Mesendoderm (in vitro differentiated cells): ENCODE data around the gene TIGIT.
"Not testable (repeated sequence)": the region's sequence is repeated elsewhere in the genome, so short reads cannot be mapped to it uniquely, and the experiment has no call there.

Source experiments
- DNase-seq: peaks from one replicate; pipeline ENCODE4 v3.0.0; 2013
- H2AK5ac ChIP-seq: 2 replicates; pipeline ENCODE4 v1.6.1; 2013; ENCODE audit warnings: low read length, inconsistent platforms
- H2BK120ac ChIP-seq: 2 replicates; pipeline ENCODE4 v1.6.1; 2013; ENCODE audit warnings: low read depth, mild to moderate bottlenecking, low read length, moderate library complexity, mixed read lengths
- H2BK15ac ChIP-seq: replicated peaks from 2 replicates; pipeline ENCODE4 v1.6.1; 2013; ENCODE audit warnings: low read depth, mild to moderate bottlenecking, moderate library complexity
- H2BK5ac ChIP-seq: 2 replicates; pipeline ENCODE4 v1.6.1; 2013; ENCODE audit warnings: low read length, inconsistent platforms
- H3K18ac ChIP-seq: 2 replicates; pipeline ENCODE4 v1.6.1; 2013; ENCODE audit warnings: mild to moderate bottlenecking, low read length, mixed read lengths
- H3K23ac ChIP-seq: one replicate; pipeline ENCODE4 v1.6.1; 2013; ENCODE audit warnings: low read length
- H3K27ac ChIP-seq: 2 replicates; pipeline ENCODE4 v1.5.1; 2013; ENCODE audit warnings: low read depth, mild to moderate bottlenecking, inconsistent platforms, low read length, moderate library complexity
- H3K27me3 ChIP-seq: 2 replicates; pipeline ENCODE4 v1.6.1; 2013; ENCODE audit warnings: low read length, control low read depth, mild to moderate bottlenecking, inconsistent platforms; ENCODE audit not compliant: insufficient read depth, poor library complexity
- H3K36me3 ChIP-seq: 2 replicates; pipeline ENCODE4 v1.6.1; 2013; ENCODE audit warnings: low read length, inconsistent platforms; ENCODE audit not compliant: control insufficient read depth, insufficient read depth
- H3K4ac ChIP-seq: one replicate; pipeline ENCODE4 v1.6.1; 2013; ENCODE audit warnings: low read depth, mild to moderate bottlenecking, low read length, moderate library complexity
- H3K4me1 ChIP-seq: 2 replicates; pipeline ENCODE4 v1.6.1; 2013; ENCODE audit warnings: low read depth, low read length, inconsistent platforms; ENCODE audit not compliant: control insufficient read depth
- H3K4me2 ChIP-seq: 2 replicates; pipeline ENCODE4 v1.6.1; 2013; ENCODE audit warnings: low read length
- H3K4me3 ChIP-seq: 2 replicates; pipeline ENCODE4 v1.5.1; 2013; ENCODE audit warnings: mild to moderate bottlenecking, low read length
- H3K56ac ChIP-seq: one replicate; pipeline ENCODE4 v1.6.1; 2013; ENCODE audit warnings: low read length
- H3K79me1 ChIP-seq: 2 replicates; pipeline ENCODE4 v1.6.1; 2013; ENCODE audit warnings: low read length, inconsistent platforms
- H3K79me2 ChIP-seq: 2 replicates; pipeline ENCODE4 v1.6.1; 2013; ENCODE audit warnings: mild to moderate bottlenecking, low read length; ENCODE audit not compliant: control insufficient read depth, insufficient read depth
- H3K9ac ChIP-seq: 2 replicates; pipeline ENCODE4 v1.6.1; 2013; ENCODE audit warnings: low read length, inconsistent platforms
- H4K5ac ChIP-seq: one replicate; pipeline ENCODE4 v1.6.1; 2013; ENCODE audit warnings: low read length
- H4K8ac ChIP-seq: one replicate; pipeline ENCODE4 v1.6.1; 2013; ENCODE audit warnings: low read depth, mild to moderate bottlenecking, control low read depth, low read length, moderate library complexity
- WGBS: extraction: QIAGEN DNeasy Blood & Tissue Kit; methylation state at CpG from one replicate; pipeline ENCODE4 v1.1.7; 2013; ENCODE audit warnings: low lambda C conversion rate, missing lambda C conversion rate; ENCODE audit not compliant: insufficient coverage; ENCODE audit errors: extremely low coverage; 5-methylcytosine and 5-hydroxymethylcytosine counted together

Gene TIGIT

GRCh38 chr3:114272271-114272670 is 21.6 kb upstream of the TIGIT start:
- Histone ChIP-seq H3K18ac (no peak overlapping the region), H3K27ac (no peak overlapping the region), H2AK5ac (no peak overlapping the region), H2BK15ac (no peak overlapping the region), H4K8ac (no peak overlapping the region), H4K5ac (no peak overlapping the region), H3K79me1 (no peaks in the 10 kb centered on the region), H3K9ac (no peak overlapping the region), H3K4ac (no peak overlapping the region), H3K4me2 (no peak overlapping the region), H3K4me1 (no peaks in the 10 kb centered on the region), H3K27me3 (no peaks in the 10 kb centered on the region), H3K36me3 (no peaks in the 10 kb centered on the region), H2BK120ac (no peak overlapping the region), H3K4me3 (no peak overlapping the region), H2BK5ac (no peak overlapping the region), H3K56ac (no peak overlapping the region), H3K79me2 (no peaks in the 10 kb centered on the region), H3K23ac (no peak overlapping the region)
- WGBS, result no CpG with 5 or more reads among the region's 1 CpG
- DNase-seq, result no peak

- Histone ChIP-seq H3K9ac (no peak overlapping the region), H4K5ac (no peak overlapping the region), H3K18ac (no peak overlapping the region), H2BK15ac (no peak overlapping the region), H3K4me3 (no peak overlapping the region), H3K36me3 (no peaks in the 10 kb centered on the region), H2BK120ac (no peak overlapping the region), H3K79me2 (no peaks in the 10 kb centered on the region), H3K4ac (no peak overlapping the region), H4K8ac (no peak overlapping the region), H3K23ac (no peak overlapping the region), H3K4me1 (no peaks in the 10 kb centered on the region), H2BK5ac (no peak overlapping the region), H2AK5ac (no peak overlapping the region), H3K27ac (no peak overlapping the region), H3K27me3 (no peaks in the 10 kb centered on the region), H3K56ac (no peak overlapping the region), H3K79me1 (no peaks in the 10 kb centered on the region), H3K4me2 (no peak overlapping the region)
- no CpG with 5 or more reads among the region's 1 CpG for WGBS
- DNase-seq, result peak; percentile 4
Measured at GRCh38 chr3:114274929-114275328, 18.9 kb upstream of the TIGIT start.

- not testable (repeated sequence) for DNase-seq, H3K23ac ChIP-seq, H3K79me2 ChIP-seq, H3K4me1 ChIP-seq, H3K4me3 ChIP-seq, H2BK120ac ChIP-seq, H3K4ac ChIP-seq, H3K9ac ChIP-seq, H4K5ac ChIP-seq, H3K36me3 ChIP-seq, H3K4me2 ChIP-seq, H3K18ac ChIP-seq, H3K79me1 ChIP-seq, H2AK5ac ChIP-seq, H2BK5ac ChIP-seq, H2BK15ac ChIP-seq, H3K56ac ChIP-seq, H4K8ac ChIP-seq, H3K27ac ChIP-seq, H3K27me3 ChIP-seq
- WGBS, result no CpG with 5 or more reads among the region's 26 CpGs
Measured at GRCh38 chr3:114276856-114277255, 17.0 kb upstream of the TIGIT start.

DNA sequence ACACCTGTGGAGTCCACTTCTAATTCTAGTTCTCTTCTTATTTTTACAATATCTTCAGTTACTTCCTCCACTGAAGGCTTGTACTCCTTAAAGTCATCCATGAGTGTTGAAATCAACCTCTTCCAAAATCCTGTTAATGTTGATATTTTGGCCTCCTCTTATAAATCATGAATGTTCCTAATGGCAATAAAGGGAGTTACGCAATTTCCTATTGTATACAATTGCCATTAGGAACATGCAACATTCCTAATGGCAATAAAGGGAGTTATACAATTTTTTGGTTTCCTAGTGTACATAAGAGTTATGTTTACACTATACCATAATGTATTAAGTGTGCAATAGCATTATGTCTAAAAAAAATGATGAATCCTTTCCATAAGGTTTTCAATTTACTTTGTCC is 9.2 kb upstream of the TIGIT start:
- Histone ChIP-seq H3K56ac (no peak overlapping the region), H3K36me3 (no peaks in the 10 kb centered on the region), H3K9ac (no peak overlapping the region), H3K18ac (no peak overlapping the region), H3K4ac (no peak overlapping the region), H2BK15ac (no peak overlapping the region), H3K27me3 (no peaks in the 10 kb centered on the region), H4K5ac (no peak overlapping the region), H2BK5ac (no peak overlapping the region), H3K23ac (no peak overlapping the region), H2AK5ac (no peak overlapping the region), H3K4me2 (no peak overlapping the region), H3K4me3 (no peak overlapping the region), H3K79me2 (no peaks in the 10 kb centered on the region), H2BK120ac (no peak overlapping the region), H3K79me1 (no peaks in the 10 kb centered on the region), H3K27ac (no peak overlapping the region), H3K4me1 (no peaks in the 10 kb centered on the region), H4K8ac (no peak overlapping the region)
- no peak for DNase-seq
- no CpG with 5 or more reads among the region's 1 CpG for WGBS

DNA sequence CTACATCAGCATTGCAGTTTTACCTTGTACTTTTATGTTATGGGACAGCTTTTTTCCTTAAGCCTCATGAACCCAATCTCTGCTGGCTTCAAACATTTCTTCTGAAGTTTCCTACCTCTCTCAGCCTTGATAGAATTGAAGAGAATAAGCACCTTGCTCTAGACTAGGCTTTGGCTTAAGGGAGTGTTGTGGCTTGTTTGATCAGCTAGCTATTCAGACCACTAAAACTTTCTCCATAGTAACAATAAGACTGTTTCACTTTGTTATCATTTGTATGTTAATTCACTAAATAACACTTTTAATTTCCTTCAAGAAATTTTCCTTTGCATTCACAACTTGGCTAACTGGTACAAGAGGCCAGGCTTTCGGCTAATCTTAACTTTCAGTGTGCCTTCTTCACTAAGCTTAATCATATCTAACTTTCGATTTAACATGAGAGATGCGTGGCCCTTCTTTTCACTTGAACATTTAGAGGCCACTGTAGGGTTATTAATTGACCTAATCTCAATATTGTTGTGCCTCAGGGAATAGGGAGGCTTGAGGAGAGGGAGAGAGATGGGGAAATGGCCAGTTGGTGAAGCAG is 8.1 kb upstream of the TIGIT start:
- no peak overlapping the region for H3K4me3 ChIP-seq
- WGBS, result no CpG with 5 or more reads among the region's 3 CpGs
- H3K79me2 ChIP-seq, result no peaks in the 10 kb centered on the region
- H3K36me3 ChIP-seq, result no peaks in the 10 kb centered on the region
- no peak overlapping the region for H3K9ac ChIP-seq
- no peak overlapping the region for H3K4ac ChIP-seq
- no peak overlapping the region for H2AK5ac ChIP-seq
- H3K4me2 ChIP-seq, result no peak overlapping the region
- H4K8ac ChIP-seq, result no peak overlapping the region
- H3K4me1 ChIP-seq, result no peaks in the 10 kb centered on the region
- no peak overlapping the region for H2BK5ac ChIP-seq
- no peak overlapping the region for H3K23ac ChIP-seq
- no peaks in the 10 kb centered on the region for H3K79me1 ChIP-seq
- no peak overlapping the region for H2BK15ac ChIP-seq
- H3K18ac ChIP-seq, result no peak overlapping the region
- no peak overlapping the region for H2BK120ac ChIP-seq
- DNase-seq, result no peak
- no peak overlapping the region for H4K5ac ChIP-seq
- H3K27me3 ChIP-seq, result no peaks in the 10 kb centered on the region
- no peak overlapping the region for H3K56ac ChIP-seq
- H3K27ac ChIP-seq, result no peak overlapping the region

DNA sequence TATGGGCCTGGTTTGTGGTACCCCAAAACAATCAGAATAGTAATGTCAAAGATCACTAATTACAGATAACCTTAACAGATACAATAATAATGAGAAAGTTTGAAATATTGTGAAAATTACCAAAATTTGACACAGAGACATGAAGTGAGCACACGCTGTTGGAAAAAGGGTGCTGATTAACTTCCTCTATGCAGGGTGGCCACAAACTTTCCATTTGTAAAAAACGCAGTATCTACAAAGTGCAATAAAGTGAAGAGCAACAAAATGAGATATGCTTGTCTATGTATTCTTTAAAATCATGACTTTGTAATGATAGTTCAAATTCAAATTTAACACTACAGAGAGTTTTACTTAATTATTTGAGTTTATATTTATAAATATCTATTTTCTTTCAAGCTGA is 7.6 kb upstream of the TIGIT start:
- Histone ChIP-seq H3K4me2 (no peak overlapping the region), H3K27ac (no peak overlapping the region), H4K8ac (no peak overlapping the region), H3K9ac (no peak overlapping the region), H3K23ac (no peak overlapping the region), H2AK5ac (no peak overlapping the region), H2BK120ac (no peak overlapping the region), H2BK5ac (no peak overlapping the region), H3K79me2 (no peaks in the 10 kb centered on the region), H3K79me1 (no peaks in the 10 kb centered on the region), H3K4ac (no peak overlapping the region), H3K4me1 (no peaks in the 10 kb centered on the region), H3K18ac (no peak overlapping the region), H4K5ac (no peak overlapping the region), H3K56ac (no peak overlapping the region), H3K36me3 (no peaks in the 10 kb centered on the region), H2BK15ac (no peak overlapping the region), H3K4me3 (no peak overlapping the region), H3K27me3 (no peaks in the 10 kb centered on the region)
- no CpG with 5 or more reads among the region's 2 CpGs for WGBS
- DNase-seq, result no peak
